ENCODE data around the gene RASSF1.

Gene RASSF1

GRCh38 chr3:50378024-50378423, 37.4 kb upstream of the RASSF1 start:
- no peaks in the 10 kb centered on the region for H3K27me3 ChIP-seq (ENCODE audit: control insufficient read depth, insufficient read depth, low read length)
- no peak overlapping the region for H3K27ac ChIP-seq (ENCODE audit: low read depth, low read length)
- H3K36me3 ChIP-seq (ENCODE audit: control insufficient read depth, insufficient read depth, low read length) = no peaks in the 10 kb centered on the region
- H3K4me3 ChIP-seq (ENCODE audit: low read depth, low read length) = no peak overlapping the region
- H3K9ac ChIP-seq (ENCODE audit: low read length) = no peak overlapping the region
- H3K4me1 ChIP-seq (ENCODE audit: control insufficient read depth, insufficient read depth, low read length) = peaks cover 12% of the 10 kb centered on the region
- H3K9me3 ChIP-seq (ENCODE audit: control insufficient read depth, insufficient read depth, low read depth, low read length) = no peaks in the 10 kb centered on the region

- Histone ChIP-seq H3K4me1 (ENCODE audit: control insufficient read depth, insufficient read depth, low read length) (peaks cover 33% of the 10 kb centered on the region), H3K27ac (ENCODE audit: low read depth, low read length) (no peak overlapping the region), H3K27me3 (ENCODE audit: control insufficient read depth, insufficient read depth, low read length) (no peaks in the 10 kb centered on the region), H3K36me3 (ENCODE audit: control insufficient read depth, insufficient read depth, low read length) (no peaks in the 10 kb centered on the region), H3K9ac (ENCODE audit: low read length) (no peak overlapping the region), H3K4me3 (ENCODE audit: low read depth, low read length) (no peak overlapping the region), H3K9me3 (ENCODE audit: control insufficient read depth, insufficient read depth, low read depth, low read length) (no peaks in the 10 kb centered on the region)
Observed at GRCh38 chr3:50375258-50375931, 34.8 kb upstream of the RASSF1 start.

DNA sequence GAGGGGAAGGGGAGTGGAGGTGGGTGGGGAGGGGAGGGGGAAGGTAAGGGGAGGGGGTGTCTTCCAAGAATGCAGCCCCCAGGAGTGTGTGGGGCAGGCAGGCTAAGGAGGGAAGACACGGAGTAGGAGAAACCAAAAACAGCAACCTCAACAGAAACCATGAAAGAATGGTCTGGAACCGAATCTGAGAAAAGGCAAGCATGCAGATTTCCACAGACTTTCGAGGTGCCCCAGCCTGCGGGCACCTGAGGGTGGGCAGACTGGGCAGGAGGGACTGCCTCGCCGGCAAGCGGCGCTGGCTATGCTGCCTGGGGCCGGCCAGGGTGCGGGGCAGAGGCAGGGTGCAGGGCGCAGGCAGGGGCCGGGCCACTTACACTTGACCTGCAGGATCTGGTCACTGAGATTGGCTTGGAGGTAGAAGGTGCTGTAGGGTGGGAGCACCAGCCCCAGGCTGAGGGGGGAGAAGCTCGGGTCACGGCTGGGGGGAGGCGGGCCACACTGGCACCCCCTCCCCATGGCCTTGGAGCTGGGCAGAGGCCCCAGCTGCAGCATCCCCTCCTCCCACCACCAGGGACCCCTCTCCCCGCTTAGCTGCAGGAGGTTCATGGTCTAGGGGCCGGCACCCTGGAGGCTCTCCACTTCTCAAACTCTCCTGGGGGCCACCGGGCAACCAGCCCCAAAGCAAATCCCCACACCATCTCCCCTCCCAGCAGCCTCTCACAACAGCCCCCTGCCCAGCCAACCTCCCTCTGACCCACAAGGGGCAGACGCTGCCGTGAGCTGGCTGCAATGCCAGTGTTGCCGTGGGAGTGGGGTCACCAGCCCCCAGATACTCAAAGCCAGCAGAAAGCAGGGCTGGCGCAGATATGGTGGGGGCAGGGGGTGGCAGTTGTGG, 34.0 kb upstream of the RASSF1 start:
- H3K4me1 ChIP-seq (ENCODE audit: control insufficient read depth, insufficient read depth, low read length) = peaks cover 33% of the 10 kb centered on the region
- no peaks in the 10 kb centered on the region for H3K27me3 ChIP-seq (ENCODE audit: control insufficient read depth, insufficient read depth, low read length)
- H3K4me3 ChIP-seq (ENCODE audit: low read depth, low read length) = no peak overlapping the region
- no peak overlapping the region for H3K27ac ChIP-seq (ENCODE audit: low read depth, low read length)
- H3K9me3 ChIP-seq (ENCODE audit: control insufficient read depth, insufficient read depth, low read depth, low read length) = no peaks in the 10 kb centered on the region
- H3K9ac ChIP-seq (ENCODE audit: low read length) = no peak overlapping the region
- no peaks in the 10 kb centered on the region for H3K36me3 ChIP-seq (ENCODE audit: control insufficient read depth, insufficient read depth, low read length)

DNA sequence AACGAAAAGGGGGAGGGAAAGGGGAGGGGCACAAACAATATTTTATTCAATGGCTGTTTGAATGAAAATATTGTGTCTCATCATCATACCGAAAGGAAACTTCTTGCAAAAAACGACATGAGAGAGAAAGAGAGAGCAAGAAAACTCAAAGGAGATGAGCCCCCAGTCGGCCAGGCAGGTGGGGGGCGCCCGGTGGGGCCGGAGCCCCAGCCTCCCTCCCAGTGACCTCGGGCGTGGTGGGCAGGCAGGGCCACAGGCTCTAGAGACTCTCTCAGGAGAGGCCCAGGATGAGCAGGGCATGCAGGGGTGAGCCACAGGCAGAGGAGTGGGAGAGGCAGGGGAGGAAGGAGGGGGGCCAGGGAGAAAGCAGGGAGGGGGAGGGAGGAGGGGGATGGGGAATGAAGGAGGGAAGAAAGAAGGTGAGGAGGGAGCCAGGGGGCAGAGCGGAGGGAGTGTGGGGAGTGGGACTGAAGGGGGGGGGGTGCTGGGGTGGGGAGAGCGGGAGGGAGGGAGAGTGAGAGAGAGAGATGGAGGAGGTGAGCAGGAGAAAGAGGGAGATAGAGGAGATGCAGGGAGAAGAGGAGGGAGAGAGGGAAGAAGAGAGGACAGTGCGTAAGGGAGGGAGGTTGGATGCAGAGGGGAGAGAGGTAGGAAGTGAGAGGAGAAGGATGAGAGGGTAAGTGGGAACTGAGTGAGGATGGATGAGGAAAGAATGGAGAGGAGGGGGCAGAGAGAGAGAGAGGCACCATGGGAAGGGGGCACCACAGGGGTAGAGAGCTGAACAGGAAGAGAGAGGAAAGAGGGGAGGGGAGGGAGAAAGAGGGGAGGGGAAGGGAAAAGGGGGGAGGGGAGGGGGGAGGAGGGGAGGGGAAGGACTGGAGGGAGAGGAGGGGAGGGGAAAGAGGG, 32.8 kb upstream of the RASSF1 start:
- H3K36me3 ChIP-seq (ENCODE audit: control insufficient read depth, insufficient read depth, low read length) = no peaks in the 10 kb centered on the region
- H3K4me1 ChIP-seq (ENCODE audit: control insufficient read depth, insufficient read depth, low read length) = peaks cover 33% of the 10 kb centered on the region
- H3K9ac ChIP-seq (ENCODE audit: low read length) = no peak overlapping the region
- H3K27me3 ChIP-seq (ENCODE audit: control insufficient read depth, insufficient read depth, low read length) = no peaks in the 10 kb centered on the region
- H3K4me3 ChIP-seq (ENCODE audit: low read depth, low read length) = peak overlapping the region; percentile 32; the same call in 1 of the 2 replicates
- H3K9me3 ChIP-seq (ENCODE audit: control insufficient read depth, insufficient read depth, low read depth, low read length) = no peaks in the 10 kb centered on the region
- H3K27ac ChIP-seq (ENCODE audit: low read depth, low read length) = no peak overlapping the region

DNA sequence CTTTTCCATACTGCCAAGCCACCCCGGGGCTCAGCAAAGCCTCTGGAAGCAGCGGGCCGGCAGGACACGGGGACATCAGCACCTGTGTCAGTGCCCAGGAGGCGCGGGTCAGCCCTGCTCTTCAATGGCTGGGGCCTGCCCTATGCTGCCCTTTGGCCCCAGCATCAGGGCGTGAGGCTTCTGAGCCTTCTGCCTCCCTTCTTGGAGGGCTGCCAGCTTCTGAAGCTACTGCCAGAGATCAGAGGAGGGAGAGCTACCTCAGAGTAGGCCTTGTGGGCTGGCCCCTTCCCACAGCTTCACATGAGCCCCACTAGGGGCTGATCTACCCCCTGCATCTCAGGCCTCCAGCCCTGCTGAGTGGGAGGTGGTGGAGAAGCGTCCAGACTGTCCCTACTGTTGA, 31.7 kb upstream of the RASSF1 start:
- no peak overlapping the region for H3K4me3 ChIP-seq (ENCODE audit: low read depth, low read length)
- H3K4me1 ChIP-seq (ENCODE audit: control insufficient read depth, insufficient read depth, low read length) = peaks cover 33% of the 10 kb centered on the region
- no peaks in the 10 kb centered on the region for H3K9me3 ChIP-seq (ENCODE audit: control insufficient read depth, insufficient read depth, low read depth, low read length)
- H3K36me3 ChIP-seq (ENCODE audit: control insufficient read depth, insufficient read depth, low read length) = no peaks in the 10 kb centered on the region
- H3K9ac ChIP-seq (ENCODE audit: low read length) = no peak overlapping the region
- no peak overlapping the region for H3K27ac ChIP-seq (ENCODE audit: low read depth, low read length)
- H3K27me3 ChIP-seq (ENCODE audit: control insufficient read depth, insufficient read depth, low read length) = no peaks in the 10 kb centered on the region

GRCh38 chr3:50371133-50371685, 30.6 kb upstream of the RASSF1 start:
- H3K27me3 ChIP-seq (ENCODE audit: control insufficient read depth, insufficient read depth, low read length) = peaks cover 6% of the 10 kb centered on the region; the same call in 1 of the 2 replicates
- peaks cover 33% of the 10 kb centered on the region for H3K4me1 ChIP-seq (ENCODE audit: control insufficient read depth, insufficient read depth, low read length)
- H3K36me3 ChIP-seq (ENCODE audit: control insufficient read depth, insufficient read depth, low read length) = no peaks in the 10 kb centered on the region

DNA sequence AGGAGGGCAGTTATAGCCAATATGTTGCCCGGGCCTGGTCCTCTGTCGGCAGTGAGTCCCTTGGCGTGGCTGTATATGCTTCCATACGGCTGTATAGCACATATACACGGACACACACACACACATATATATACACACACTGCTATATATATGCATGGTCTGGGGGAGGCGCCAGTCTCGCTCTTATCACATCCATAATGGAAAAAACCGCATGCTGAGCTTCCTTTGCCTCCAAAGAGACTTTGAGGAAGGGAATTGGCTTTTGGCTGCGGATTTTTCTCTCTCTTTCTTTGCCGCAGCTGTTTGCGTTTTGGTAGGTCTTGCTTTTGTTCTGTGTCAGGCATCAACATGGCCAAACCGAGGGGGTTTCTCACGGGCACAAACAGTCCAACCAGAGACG, 30.0 kb upstream of the RASSF1 start:
- H3K9me3 ChIP-seq (ENCODE audit: control insufficient read depth, insufficient read depth, low read depth, low read length) = no peaks in the 10 kb centered on the region
- no peak overlapping the region for H3K27ac ChIP-seq (ENCODE audit: low read depth, low read length)

More at GRCh38 chr3:50371133-50371685, 30.6 kb upstream of the RASSF1 start:
- Histone ChIP-seq H3K4me3 (ENCODE audit: low read depth, low read length) (no peak overlapping the region), H3K9ac (ENCODE audit: low read length) (no peak overlapping the region), H3K27ac (ENCODE audit: low read depth, low read length) (no peak overlapping the region), H3K9me3 (ENCODE audit: control insufficient read depth, insufficient read depth, low read depth, low read length) (no peaks in the 10 kb centered on the region)

DNA sequence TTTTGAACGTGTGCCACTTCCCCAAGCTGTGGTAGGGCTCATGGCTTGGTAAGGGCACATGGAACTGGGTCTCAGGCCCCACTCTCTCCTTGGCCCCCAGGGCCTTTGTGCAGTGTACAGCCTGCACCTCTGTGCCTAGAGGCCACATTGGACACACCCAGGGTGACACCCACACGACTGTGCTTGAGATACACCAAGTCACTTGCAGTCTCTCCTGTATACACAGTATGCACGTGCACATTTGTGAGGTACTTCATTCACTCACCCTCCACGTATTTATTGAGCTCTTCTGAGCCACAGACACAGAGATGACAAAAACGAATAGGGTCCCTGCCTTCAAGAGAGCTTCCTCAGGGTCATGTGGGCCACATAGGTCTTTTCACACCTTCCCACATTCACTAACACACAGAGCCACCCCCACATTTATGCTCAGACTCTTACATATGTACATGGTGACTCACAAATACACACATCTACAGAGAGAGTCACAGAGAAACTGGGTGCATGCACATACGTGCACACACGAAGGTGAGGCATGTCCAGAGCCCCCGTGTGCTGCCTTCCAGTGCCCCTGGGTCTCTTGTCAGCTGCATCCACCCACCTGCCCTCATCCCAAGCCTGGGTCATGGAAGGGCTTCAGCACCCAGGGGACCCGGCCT, 28.5 kb upstream of the RASSF1 start:
- Histone ChIP-seq H3K9ac (ENCODE audit: low read length) (no peak overlapping the region), H3K27me3 (ENCODE audit: control insufficient read depth, insufficient read depth, low read length) (peaks cover 20% of the 10 kb centered on the region), H3K36me3 (ENCODE audit: control insufficient read depth, insufficient read depth, low read length) (no peaks in the 10 kb centered on the region), H3K27ac (ENCODE audit: low read depth, low read length) (no peak overlapping the region), H3K9me3 (ENCODE audit: control insufficient read depth, insufficient read depth, low read depth, low read length) (no peaks in the 10 kb centered on the region), H3K4me1 (ENCODE audit: control insufficient read depth, insufficient read depth, low read length) (peaks cover 26% of the 10 kb centered on the region; the same call in 1 of the 2 replicates), H3K4me3 (ENCODE audit: low read depth, low read length) (no peak overlapping the region)

More for the DNA sequence above, 30.0 kb upstream of the RASSF1 start:
- Histone ChIP-seq H3K4me3 (ENCODE audit: low read depth, low read length) (no peak overlapping the region), H3K27me3 (ENCODE audit: control insufficient read depth, insufficient read depth, low read length) (peaks cover 13% of the 10 kb centered on the region; the same call in 1 of the 2 replicates), H3K36me3 (ENCODE audit: control insufficient read depth, insufficient read depth, low read length) (no peaks in the 10 kb centered on the region), H3K9ac (ENCODE audit: low read length) (no peak overlapping the region), H3K4me1 (ENCODE audit: control insufficient read depth, insufficient read depth, low read length) (peaks cover 33% of the 10 kb centered on the region)

DNA sequence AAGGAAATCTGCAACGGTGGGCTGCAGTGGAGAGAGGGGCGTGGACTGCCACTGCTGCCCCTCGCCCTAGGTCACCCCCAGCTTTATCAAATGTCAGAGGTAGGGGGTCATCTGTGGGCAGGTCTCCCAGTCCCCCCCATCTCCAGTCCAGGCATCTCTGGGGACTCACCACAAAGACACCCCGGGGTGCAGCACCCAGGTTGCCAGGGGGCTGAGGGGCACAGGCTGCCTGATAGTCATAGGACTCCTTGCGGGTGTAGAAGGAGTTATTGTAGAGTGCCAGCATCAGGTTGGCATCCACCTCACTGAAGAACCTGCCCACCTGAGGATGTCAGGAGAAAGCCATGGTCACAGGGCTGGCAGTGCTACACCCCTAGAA, 25.2 kb upstream of the RASSF1 start:
- H3K9me3 ChIP-seq (ENCODE audit: control insufficient read depth, insufficient read depth, low read depth, low read length) = no peaks in the 10 kb centered on the region
- H3K27ac ChIP-seq (ENCODE audit: low read depth, low read length) = no peak overlapping the region
- H3K4me3 ChIP-seq (ENCODE audit: low read depth, low read length) = peak overlapping the region; percentile 87
- H3K4me1 ChIP-seq (ENCODE audit: control insufficient read depth, insufficient read depth, low read length) = peaks cover 7% of the 10 kb centered on the region; the same call in 1 of the 2 replicates
- H3K27me3 ChIP-seq (ENCODE audit: control insufficient read depth, insufficient read depth, low read length) = peaks cover 28% of the 10 kb centered on the region
- peak overlapping the region; percentile 59 for H3K9ac ChIP-seq (ENCODE audit: low read length)
- no peaks in the 10 kb centered on the region for H3K36me3 ChIP-seq (ENCODE audit: control insufficient read depth, insufficient read depth, low read length)

Data from HUES6 (cell line).